Uterus (tissue), 2 donors: ENCODE measurements around the gene CPSF7.

ENCODE experiments used
- POLR2A ChIP-seq, 2 donors: fragments of 450-650 bp; IDR thresholded peaks; one replicate each; pipeline ENCODE4 v1.6.1; 2016; ENCODE audit warnings: antibody characterized with exemption in 2 of 2, mild to moderate bottlenecking in 1 of 2, moderate library complexity in 1 of 2
- TF ChIP-seq, protein P1 (sequence below), 4 experiments: fragments of 200-600 bp in 2 of 4; fragments of 450-650 bp in 2 of 4; sonication (generic) in 2 of 4; IDR thresholded peaks; one replicate each; pipeline ENCODE4 v1.5.1; 2016 to 2019; ENCODE audit warnings: antibody characterized with exemption in 4 of 4, mild to moderate bottlenecking in 2 of 4, moderate library complexity in 1 of 4

DNA sequence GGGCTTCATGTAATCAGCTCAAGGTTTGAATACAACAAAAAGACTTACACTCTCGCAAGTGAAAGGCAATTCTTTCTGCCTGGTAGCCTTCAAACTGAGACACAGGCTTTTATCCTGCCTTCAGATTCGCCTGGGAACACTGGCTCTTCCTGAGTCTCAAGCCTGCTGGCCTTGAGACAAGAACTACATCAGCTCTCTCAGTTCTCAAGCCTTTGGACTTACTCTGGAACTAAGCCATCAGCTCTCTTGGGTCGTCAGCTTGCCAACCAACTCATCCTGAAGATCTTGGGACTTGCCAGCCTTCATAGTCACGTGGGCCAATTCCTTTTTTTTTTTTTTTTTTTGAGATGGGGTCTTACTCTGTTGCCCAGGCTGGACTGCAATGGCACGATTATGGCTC is 43.1 kb upstream of the CPSF7 start:
- TF ChIP-seq, protein P1, sequence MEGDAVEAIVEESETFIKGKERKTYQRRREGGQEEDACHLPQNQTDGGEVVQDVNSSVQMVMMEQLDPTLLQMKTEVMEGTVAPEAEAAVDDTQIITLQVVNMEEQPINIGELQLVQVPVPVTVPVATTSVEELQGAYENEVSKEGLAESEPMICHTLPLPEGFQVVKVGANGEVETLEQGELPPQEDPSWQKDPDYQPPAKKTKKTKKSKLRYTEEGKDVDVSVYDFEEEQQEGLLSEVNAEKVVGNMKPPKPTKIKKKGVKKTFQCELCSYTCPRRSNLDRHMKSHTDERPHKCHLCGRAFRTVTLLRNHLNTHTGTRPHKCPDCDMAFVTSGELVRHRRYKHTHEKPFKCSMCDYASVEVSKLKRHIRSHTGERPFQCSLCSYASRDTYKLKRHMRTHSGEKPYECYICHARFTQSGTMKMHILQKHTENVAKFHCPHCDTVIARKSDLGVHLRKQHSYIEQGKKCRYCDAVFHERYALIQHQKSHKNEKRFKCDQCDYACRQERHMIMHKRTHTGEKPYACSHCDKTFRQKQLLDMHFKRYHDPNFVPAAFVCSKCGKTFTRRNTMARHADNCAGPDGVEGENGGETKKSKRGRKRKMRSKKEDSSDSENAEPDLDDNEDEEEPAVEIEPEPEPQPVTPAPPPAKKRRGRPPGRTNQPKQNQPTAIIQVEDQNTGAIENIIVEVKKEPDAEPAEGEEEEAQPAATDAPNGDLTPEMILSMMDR (IDR thresholded peaks at IDR 0.05): no peak
- TF ChIP-seq POLR2A (IDR thresholded peaks at IDR 0.05): no peak
